SU-DHL-6 (cell line): ENCODE data around the gene AMACR.

Experiments
- H2AFZ ChIP-seq: fragments of 200-600 bp; sonication (generic); 2 replicates; pipeline ENCODE4 v1.6.1; 2014; ENCODE audit warnings: low read depth, mild to moderate bottlenecking, moderate library complexity, mixed read lengths, antibody characterized with exemption, low read length; ENCODE audit not compliant: severe bottlenecking
- H3F3A ChIP-seq: fragments of 200-600 bp; shearing (Covaris generic); 2 replicates; pipeline ENCODE4 v1.6.0; 2016; ENCODE audit warnings: antibody characterized with exemption, mild to moderate bottlenecking; ENCODE audit not compliant: insufficient read depth
- H3K27ac ChIP-seq: fragments of 200-600 bp; sonication (generic); 2 replicates; pipeline ENCODE4 v1.5.1; 2016; ENCODE audit warnings: low read depth, mild to moderate bottlenecking, low read length, moderate library complexity, mixed read lengths
- H3K27me3 ChIP-seq: fragments of 200-600 bp; sonication (generic), shearing (Covaris generic); 2 replicates; pipeline ENCODE4 v1.6.0; 2014; ENCODE audit warnings: mild to moderate bottlenecking, low read length
- H3K36me3 ChIP-seq: fragments of 200-600 bp; sonication (generic); 2 replicates; pipeline ENCODE4 v1.6.1; 2014; ENCODE audit warnings: mild to moderate bottlenecking, low read length, mixed read lengths
- H3K4me2 ChIP-seq: fragments of 300-600, 200-600 bp; shearing (Covaris generic), sonication (generic); 2 replicates; pipeline ENCODE4 v1.6.0; 2014; ENCODE audit warnings: low read length, low read depth, mild to moderate bottlenecking; ENCODE audit not compliant: poor library complexity, severe bottlenecking
- H3K4me3 ChIP-seq: fragments of 200-600 bp; sonication (generic); 2 replicates; pipeline ENCODE4 v1.5.1; 2014; ENCODE audit warnings: antibody characterized with exemption, low read length, mild to moderate bottlenecking, mixed read lengths; ENCODE audit not compliant: insufficient read depth, poor library complexity, severe bottlenecking
- H3K79me2 ChIP-seq: fragments of 200-600 bp; sonication (generic); 2 replicates; pipeline ENCODE4 v1.6.1; 2014; ENCODE audit warnings: mild to moderate bottlenecking, low read length, moderate library complexity; ENCODE audit not compliant: insufficient read depth
- H3K9ac ChIP-seq: fragments of 200-600 bp; sonication (generic); 2 replicates; pipeline ENCODE4 v1.7.0; 2014; ENCODE audit warnings: mild to moderate bottlenecking, low read length
- H3K9me2 ChIP-seq: fragments of 200-600 bp; sonication (generic); replicated peaks from 2 replicates; pipeline ENCODE4 v1.6.1; 2014; ENCODE audit warnings: low read length; ENCODE audit not compliant: insufficient read depth
- H3K9me3 ChIP-seq: fragments of 200-600 bp; sonication (generic); 2 replicates; pipeline ENCODE4 v1.6.1; 2014; ENCODE audit warnings: low read length, mixed read lengths; ENCODE audit not compliant: insufficient read depth
- H4K20me1 ChIP-seq: fragments of 200-600 bp; sonication (generic); 2 replicates; pipeline ENCODE4 v1.6.1; 2014; ENCODE audit warnings: low read depth, mild to moderate bottlenecking, antibody characterized with exemption, low read length, moderate library complexity, mixed read lengths
- EZH2phosphoT487 ChIP-seq: fragments of 200-600 bp; sonication (generic), shearing (Covaris generic); conservative IDR thresholded peaks from 2 replicates; pipeline ENCODE4 v1.6.1; 2018; ENCODE audit warnings: mild to moderate bottlenecking, antibody characterized with exemption, low read length, moderate library complexity, mixed read lengths
- TF ChIP-seq, protein P1 (sequence below): fragments of 200-600 bp; sonication (generic); IDR thresholded peaks from one replicate; pipeline ENCODE4 v1.5.1; 2017; ENCODE audit warnings: antibody characterized with exemption, mild to moderate bottlenecking, low read length, moderate library complexity; ENCODE audit not compliant: insufficient read depth, poor library complexity, severe bottlenecking

AMACR gene

DNA sequence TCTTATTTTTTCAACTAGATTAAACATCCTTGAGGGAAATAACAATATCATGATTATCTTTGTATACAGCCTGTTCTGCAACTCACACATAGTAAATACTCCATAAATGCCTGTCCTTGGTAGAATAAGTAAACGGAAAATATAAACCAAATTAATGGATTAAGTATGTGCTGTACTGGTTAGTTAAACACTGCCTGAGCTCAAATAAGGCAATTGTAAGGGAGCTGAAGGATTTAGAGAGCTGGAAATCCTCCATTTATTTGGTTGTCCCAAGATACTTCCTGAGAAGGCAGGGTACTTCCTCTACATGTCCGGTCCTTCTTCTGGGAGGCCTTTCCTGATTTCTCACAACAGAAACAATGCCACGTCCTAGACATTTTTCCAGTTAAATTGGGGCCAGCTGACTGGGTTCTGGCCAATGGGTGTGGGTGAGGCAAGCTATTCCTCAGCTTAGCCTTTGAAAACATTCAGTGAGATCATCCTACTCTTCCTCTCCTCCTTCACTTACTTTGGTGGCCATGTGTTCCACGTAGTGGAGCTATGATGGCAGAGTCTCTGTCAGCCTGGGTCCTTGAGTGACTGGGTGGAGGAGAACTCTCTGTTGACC lies 43.6 kb upstream of the AMACR start:
- Histone ChIP-seq H3K9me2 (no peaks in the 10 kb centered on the region), H3K27ac (no peak overlapping the region), H3K9ac (no peak overlapping the region), H4K20me1 (no peaks in the 10 kb centered on the region), H3F3A (no peaks in the 10 kb centered on the region), H3K27me3 (no peaks in the 10 kb centered on the region), H3K9me3 (no peaks in the 10 kb centered on the region), H2AFZ (no peak overlapping the region), H3K4me2 (no peak overlapping the region), H3K36me3 (no peaks in the 10 kb centered on the region), H3K79me2 (no peaks in the 10 kb centered on the region), H3K4me3 (no peak overlapping the region)
- TF ChIP-seq, protein P1, sequence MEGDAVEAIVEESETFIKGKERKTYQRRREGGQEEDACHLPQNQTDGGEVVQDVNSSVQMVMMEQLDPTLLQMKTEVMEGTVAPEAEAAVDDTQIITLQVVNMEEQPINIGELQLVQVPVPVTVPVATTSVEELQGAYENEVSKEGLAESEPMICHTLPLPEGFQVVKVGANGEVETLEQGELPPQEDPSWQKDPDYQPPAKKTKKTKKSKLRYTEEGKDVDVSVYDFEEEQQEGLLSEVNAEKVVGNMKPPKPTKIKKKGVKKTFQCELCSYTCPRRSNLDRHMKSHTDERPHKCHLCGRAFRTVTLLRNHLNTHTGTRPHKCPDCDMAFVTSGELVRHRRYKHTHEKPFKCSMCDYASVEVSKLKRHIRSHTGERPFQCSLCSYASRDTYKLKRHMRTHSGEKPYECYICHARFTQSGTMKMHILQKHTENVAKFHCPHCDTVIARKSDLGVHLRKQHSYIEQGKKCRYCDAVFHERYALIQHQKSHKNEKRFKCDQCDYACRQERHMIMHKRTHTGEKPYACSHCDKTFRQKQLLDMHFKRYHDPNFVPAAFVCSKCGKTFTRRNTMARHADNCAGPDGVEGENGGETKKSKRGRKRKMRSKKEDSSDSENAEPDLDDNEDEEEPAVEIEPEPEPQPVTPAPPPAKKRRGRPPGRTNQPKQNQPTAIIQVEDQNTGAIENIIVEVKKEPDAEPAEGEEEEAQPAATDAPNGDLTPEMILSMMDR, result no peak
- TF ChIP-seq EZH2phosphoT487, result no peak

DNA sequence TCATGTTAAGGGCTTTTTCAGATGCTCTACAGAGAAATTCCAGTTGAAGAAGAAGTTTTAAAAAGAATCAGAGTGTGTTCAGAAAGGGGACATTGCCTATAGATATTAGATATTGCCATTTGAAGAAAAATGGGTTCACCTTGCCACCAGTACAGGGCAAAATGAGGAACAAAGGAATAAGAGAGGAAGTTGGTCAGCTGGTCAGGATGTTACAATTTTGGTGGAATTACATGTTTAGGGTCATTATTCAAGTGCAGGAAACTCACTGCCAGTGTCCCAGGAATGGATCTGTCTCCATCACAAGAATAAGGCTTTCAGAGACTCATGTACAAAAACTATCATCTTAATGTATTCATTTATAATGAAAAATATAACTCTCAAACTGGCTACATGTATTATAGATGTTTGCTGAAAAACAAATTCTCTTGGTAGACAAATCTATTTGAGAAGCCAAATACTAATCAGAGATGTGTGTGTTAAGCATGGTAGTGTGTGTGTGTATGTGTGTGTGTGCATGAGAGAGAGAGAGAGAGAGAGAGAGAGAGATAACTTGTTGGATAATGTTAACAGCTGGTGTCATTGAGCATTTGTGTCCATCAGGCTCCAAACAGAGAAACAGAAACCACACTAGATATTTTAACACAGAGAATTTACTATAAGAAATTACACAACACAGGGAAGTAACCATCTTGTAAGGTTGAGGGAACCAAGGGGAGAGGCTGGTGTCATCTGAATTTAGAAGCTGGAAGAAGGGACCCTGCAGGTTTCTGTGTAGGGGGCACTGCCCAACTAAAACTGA lies 40.1 kb upstream of the AMACR start:
- Histone ChIP-seq H2AFZ (no peak overlapping the region), H3K27me3 (no peaks in the 10 kb centered on the region), H3K9ac (no peak overlapping the region), H3K79me2 (no peaks in the 10 kb centered on the region), H3K9me2 (no peaks in the 10 kb centered on the region), H3K4me2 (no peak overlapping the region), H3F3A (no peaks in the 10 kb centered on the region), H3K9me3 (no peaks in the 10 kb centered on the region), H3K36me3 (no peaks in the 10 kb centered on the region), H3K27ac (no peak overlapping the region), H3K4me3 (no peak overlapping the region), H4K20me1 (no peaks in the 10 kb centered on the region)
- no peak for TF ChIP-seq EZH2phosphoT487
- TF ChIP-seq, protein P1, result no peak

DNA sequence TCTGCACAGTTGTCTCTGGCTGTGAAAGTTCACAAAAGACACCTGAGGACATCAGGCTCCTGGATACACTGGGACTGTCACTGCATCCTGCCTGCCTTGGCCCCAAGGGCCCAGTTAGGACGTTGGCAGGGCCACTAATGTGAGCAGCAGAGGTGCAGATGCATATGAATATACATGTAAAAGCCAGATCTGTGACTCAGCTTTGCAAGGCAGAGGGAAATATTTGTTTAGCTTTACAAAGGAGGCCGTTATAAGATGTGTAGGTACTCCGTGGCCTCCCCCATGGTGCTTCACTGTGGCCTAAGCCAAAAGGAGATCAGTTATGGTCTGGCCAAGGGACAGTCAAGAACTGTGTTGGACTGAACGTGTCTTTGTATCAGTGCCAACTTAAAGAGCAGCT lies 39.3 kb upstream of the AMACR start:
- TF ChIP-seq EZH2phosphoT487, result no peak
- TF ChIP-seq, protein P1, result no peak
- Histone ChIP-seq H3K9me2 (no peaks in the 10 kb centered on the region), H3K9ac (no peak overlapping the region), H3K9me3 (no peaks in the 10 kb centered on the region), H3K27me3 (no peaks in the 10 kb centered on the region), H3F3A (no peaks in the 10 kb centered on the region), H2AFZ (no peak overlapping the region), H3K27ac (no peak overlapping the region), H4K20me1 (no peaks in the 10 kb centered on the region), H3K36me3 (no peaks in the 10 kb centered on the region), H3K79me2 (no peaks in the 10 kb centered on the region), H3K4me2 (no peak overlapping the region), H3K4me3 (no peak overlapping the region)
